ENCODE data around the gene PCDH10. TPM values are rescaled to one million over a fixed set of nuclear protein-coding genes. Genes with fewer than 3 reads are reported as not detected.

PCDH10 gene
- total RNA-seq, 1 donor from 2014 or later = 0.53 TPM

GRCh38 chr4:133156096-133156495 is 7.0 kb downstream of the PCDH10 start:
- H3K4me1 Mint-ChIP-seq (ENCODE audit: low read depth) = peaks cover 19% of the 10 kb centered on the region
- H3K27me3 Mint-ChIP-seq = peaks cover 33% of the 10 kb centered on the region
- H3K36me3 Mint-ChIP-seq (ENCODE audit: insufficient read depth) = no peaks in the 10 kb centered on the region
- H3K27ac Mint-ChIP-seq = no peak overlapping the region
- H3K4me3 Mint-ChIP-seq (ENCODE audit: low read depth) = no peak overlapping the region
- no peaks in the 10 kb centered on the region for H3K9me3 Mint-ChIP-seq (ENCODE audit: low read depth)
- DNase-seq (ENCODE audit: low spot score, unreplicated experiment) = no peak
- no peak for TF ChIP-seq CTCF (IDR thresholded peaks at IDR 0.05; ENCODE audit: unreplicated experiment)

GRCh38 chr4:133156556-133156955 is 7.5 kb downstream of the PCDH10 start:
- TF ChIP-seq CTCF (IDR thresholded peaks at IDR 0.05; ENCODE audit: unreplicated experiment) = no peak
- Mint-ChIP-seq H3K4me3 (ENCODE audit: low read depth) (no peak overlapping the region), H3K9me3 (ENCODE audit: low read depth) (no peaks in the 10 kb centered on the region), H3K36me3 (ENCODE audit: insufficient read depth) (no peaks in the 10 kb centered on the region), H3K27ac (no peak overlapping the region), H3K4me1 (ENCODE audit: low read depth) (peaks cover 15% of the 10 kb centered on the region), H3K27me3 (peaks cover 28% of the 10 kb centered on the region)
- no peak for DNase-seq (ENCODE audit: low spot score, unreplicated experiment)

GRCh38 chr4:133157460-133158160 is 8.5 kb downstream of the PCDH10 start:
- TF ChIP-seq CTCF (IDR thresholded peaks at IDR 0.05; ENCODE audit: unreplicated experiment) = no peak
- Mint-ChIP-seq H3K4me3 (ENCODE audit: low read depth) (no peak overlapping the region), H3K27ac (no peak overlapping the region), H3K4me1 (ENCODE audit: low read depth) (peaks cover 11% of the 10 kb centered on the region), H3K36me3 (ENCODE audit: insufficient read depth) (no peaks in the 10 kb centered on the region), H3K9me3 (ENCODE audit: low read depth) (no peaks in the 10 kb centered on the region), H3K27me3 (peaks cover 20% of the 10 kb centered on the region)
- DNase-seq (ENCODE audit: low spot score, unreplicated experiment) = no peak

GRCh38 chr4:133160853-133161252 is 11.8 kb downstream of the PCDH10 start:
- Mint-ChIP-seq H3K9me3 (ENCODE audit: low read depth) (no peaks in the 10 kb centered on the region), H3K4me3 (ENCODE audit: low read depth) (no peak overlapping the region)
- TF ChIP-seq CTCF (IDR thresholded peaks at IDR 0.05; ENCODE audit: unreplicated experiment) = no peak

GRCh38 chr4:133161570-133162295 is 12.6 kb downstream of the PCDH10 start:
- peaks cover under 1% of the 10 kb centered on the region for H3K27me3 Mint-ChIP-seq
- no peaks in the 10 kb centered on the region for H3K9me3 Mint-ChIP-seq (ENCODE audit: low read depth)
- peaks cover 3% of the 10 kb centered on the region for H3K4me1 Mint-ChIP-seq (ENCODE audit: low read depth)
- no peak overlapping the region for H3K4me3 Mint-ChIP-seq (ENCODE audit: low read depth)
- DNase-seq (ENCODE audit: low spot score, unreplicated experiment) = no peak
- no peak overlapping the region for H3K27ac Mint-ChIP-seq
- no peak for TF ChIP-seq CTCF (IDR thresholded peaks at IDR 0.05; ENCODE audit: unreplicated experiment)
- no peaks in the 10 kb centered on the region for H3K36me3 Mint-ChIP-seq (ENCODE audit: insufficient read depth)

More at GRCh38 chr4:133160853-133161252, 11.8 kb downstream of the PCDH10 start:
- Mint-ChIP-seq H3K27me3 (peaks cover 4% of the 10 kb centered on the region), H3K4me1 (ENCODE audit: low read depth) (peaks cover 3% of the 10 kb centered on the region), H3K27ac (no peak overlapping the region), H3K36me3 (ENCODE audit: insufficient read depth) (no peaks in the 10 kb centered on the region)
- DNase-seq (ENCODE audit: low spot score, unreplicated experiment) = no peak
